Stimulated activated CD4-positive, alpha-beta T cell treated with anti-CD3 and anti-CD28 coated beads, TNF-alpha, amount 100 ng/mL, for 24 hours (primary cell): ENCODE results near the gene ZCCHC24.

Experiments
- DNase-seq, 3 experiments: peaks; one replicate each; pipeline ENCODE4 v3.0.0-alpha.2; 2020; ENCODE audit warnings: low read depth in 3 of 3

The ZCCHC24 gene

DNA sequence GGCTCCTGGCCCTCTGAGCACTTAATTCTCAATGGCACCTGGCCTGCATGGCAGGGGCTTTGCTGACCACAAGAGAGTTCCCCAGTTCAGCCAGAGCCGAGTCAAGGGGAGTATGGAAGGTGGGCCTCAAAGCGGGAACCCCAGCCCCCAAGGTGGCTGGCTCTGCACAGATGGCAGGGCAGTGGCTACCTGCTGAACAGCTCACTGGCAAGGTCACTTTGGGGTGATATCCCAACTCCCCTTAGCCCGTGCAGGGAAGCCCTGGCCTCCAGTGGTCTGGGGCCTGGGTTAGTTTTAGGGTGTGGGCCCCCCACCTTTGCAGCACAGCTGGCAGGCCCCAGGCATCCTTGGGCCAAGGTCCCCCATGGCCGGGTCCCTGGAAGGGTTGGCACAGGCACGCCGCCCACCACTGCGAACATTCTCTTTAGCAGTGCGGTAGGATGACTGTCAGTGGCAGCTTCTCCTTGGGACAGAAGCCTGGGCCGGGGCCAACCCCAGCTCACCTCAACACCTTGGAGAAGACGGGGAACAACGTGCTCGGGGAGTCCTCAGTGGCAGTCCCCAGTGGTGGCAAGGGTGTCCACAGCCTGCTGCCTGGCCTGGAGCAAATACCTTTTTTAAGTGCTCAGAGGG lies 61.3 kb downstream of the ZCCHC24 start:
- DNase-seq, result no peak

DNA sequence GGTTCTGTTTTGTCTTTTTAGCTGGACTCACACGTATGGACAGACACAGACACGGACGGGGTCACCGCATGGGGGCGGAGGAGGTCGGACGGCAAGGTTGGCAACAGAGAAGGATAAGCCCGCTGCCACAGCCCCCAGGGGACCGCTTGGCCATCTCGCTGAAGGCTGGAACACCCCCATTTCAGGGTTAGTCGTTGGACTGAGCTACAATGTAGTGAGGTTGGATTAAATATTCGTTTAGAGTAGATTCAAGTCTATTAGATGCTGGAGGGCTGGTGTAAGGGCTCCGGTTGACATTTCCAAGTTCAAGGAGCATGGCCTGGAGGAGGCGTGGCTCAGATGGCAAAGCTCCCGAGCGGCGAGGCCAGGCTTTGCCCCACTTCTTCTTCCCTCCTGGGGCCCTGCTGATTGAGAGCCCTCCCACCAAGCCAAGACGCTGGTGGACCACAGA lies 62.9 kb downstream of the ZCCHC24 start:
- no peak for DNase-seq

DNA sequence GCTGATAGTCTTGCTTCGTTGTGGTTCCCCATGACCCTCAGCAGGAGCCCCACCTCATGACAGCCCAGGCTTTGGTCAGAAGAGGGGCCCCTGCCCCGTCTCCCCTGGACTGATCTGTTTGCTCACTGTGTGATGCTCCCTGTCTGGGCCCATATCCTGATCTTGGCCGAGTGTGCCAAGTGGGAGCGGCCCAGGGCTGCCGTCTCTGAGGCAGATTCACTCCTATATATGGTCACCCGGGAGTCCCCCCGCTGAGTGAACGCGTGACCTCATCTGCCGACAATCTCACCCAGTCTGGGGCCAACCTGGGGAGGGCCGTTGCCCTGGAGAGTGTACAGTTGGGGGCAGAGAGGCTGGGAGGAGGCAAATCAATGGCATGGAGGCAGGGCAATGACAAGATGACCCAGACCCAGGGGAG lies 63.6 kb downstream of the ZCCHC24 start:
- DNase-seq, result no peak

- no peak for DNase-seq
Measured at GRCh38 chr10:79380946-79381721, 64.3 kb downstream of the ZCCHC24 start.

DNA sequence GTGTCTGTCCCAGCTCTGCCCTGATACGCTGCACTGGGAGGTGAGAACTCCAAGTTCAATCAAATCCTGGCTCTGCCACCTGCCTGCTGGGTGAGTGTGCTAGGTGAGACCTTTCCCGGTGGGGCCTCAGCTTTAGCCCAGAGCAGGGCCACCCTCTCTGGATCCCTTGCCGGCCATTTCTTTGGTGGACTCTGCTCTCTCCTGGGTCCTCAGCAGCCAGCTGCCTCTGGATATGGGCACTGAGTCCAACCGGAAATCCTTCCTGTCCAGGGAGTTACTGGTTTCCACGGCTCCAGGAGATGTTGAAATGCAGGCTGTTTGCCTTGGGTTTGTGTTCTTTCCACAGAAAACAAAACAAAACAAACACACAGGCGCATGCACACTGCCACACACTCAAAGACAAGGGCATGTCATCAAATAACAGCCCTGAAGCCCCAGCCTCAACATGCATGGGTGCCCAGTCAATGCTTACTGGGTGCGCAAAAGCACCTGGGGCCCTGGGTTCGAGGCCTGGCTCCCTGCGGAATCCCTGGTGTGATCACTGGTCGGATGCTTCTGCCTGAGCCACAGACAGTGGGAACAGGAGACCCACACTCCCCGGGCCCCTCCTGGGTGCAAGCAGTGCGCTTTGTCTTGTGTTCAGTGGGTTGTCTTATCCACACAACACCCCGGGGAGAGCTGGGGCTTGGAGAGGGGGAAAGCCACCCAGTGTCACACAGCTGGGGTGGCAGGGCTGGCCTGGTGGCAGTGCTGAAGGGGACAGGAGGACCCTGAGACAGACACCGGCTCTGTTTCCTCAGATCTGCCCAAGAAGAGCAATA lies 65.1 kb downstream of the ZCCHC24 start:
- DNase-seq, result no peak

GRCh38 chr10:79379512-79380124 lies 65.8 kb downstream of the ZCCHC24 start:
- no peak for DNase-seq

GRCh38 chr10:79378647-79379511 lies 66.5 kb downstream of the ZCCHC24 start:
- DNase-seq, result no peak

DNA sequence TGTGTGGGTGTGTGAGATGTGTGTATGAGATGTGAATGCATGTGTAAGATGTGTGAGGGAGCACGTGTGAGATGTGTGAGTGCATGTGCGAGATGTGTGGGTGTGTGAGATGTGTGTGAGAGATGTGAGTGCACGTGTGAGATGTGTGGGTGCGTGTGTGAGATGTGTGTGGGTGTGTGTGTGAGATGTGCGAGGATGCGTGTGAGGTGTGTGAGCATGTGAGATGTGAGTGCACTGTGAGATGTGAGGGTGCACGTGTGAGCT lies 67.1 kb downstream of the ZCCHC24 start:
- no peak for DNase-seq

- DNase-seq, result no peak
Measured at GRCh38 chr10:79377557-79378382, 67.7 kb downstream of the ZCCHC24 start.

DNA sequence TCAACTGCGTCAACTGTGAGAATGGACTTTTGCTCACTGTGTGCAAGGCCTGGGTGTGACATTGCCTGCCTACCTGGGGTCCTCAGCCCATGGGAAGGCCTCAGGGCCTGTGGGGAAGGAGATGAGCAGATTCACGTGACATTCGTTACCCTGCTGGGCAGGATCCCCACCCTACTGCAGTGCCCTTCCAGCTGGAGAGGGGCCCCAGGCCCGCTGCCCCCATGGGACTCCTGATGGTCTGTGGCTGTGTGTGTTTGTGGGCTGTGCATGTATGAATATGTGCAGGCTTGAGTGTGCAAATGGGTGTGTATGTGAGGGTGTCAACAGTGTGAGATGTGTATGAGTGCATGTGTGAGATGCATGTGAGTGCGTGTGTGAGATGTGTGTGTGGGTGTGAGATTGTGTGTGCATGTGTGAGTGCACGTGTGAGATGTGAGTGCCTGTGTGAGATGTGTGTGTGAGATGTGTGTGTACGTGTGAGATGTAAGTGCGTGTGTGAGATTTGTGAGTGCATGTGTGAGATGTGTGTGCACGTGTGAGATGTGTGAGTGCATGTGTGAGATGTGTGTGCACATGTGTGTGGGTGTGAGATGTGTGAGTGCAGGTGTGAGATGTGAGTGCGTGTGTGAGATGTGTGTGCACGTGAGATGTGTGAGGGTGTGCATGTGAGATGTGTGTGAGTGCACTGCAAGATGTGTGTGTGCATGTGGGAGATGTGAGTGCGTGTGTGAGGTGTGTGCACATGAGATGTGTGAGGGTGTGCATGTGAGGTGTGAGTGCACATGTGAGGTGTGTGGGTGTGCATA lies 68.5 kb downstream of the ZCCHC24 start:
- no peak for DNase-seq

DNA sequence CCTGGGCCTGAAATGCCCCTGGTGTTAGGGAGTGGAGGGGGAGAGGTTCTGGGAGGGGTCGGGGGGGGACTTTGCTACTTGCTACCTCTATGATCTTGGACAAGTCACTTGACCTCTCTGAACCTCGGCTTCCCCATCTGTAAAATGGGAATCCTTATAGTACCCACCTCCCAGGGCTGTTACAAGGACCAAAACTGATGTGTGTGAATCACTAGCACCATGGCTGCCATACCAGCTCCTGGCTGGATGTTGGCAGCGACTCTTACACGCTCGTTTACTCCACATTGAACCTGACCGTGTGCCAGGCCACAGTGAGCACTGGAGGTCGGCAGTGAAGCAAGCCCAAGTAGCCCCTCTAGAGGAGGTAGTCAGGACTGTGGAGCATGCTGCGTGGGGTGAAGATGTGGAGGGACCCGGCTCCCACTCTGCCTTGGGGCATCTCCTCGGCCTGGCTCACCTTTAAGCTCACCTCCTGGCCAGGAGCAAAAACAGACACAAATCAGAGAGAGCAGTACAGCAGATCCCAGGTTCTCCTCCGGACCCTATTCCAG lies 69.3 kb downstream of the ZCCHC24 start:
- DNase-seq, result no peak

DNA sequence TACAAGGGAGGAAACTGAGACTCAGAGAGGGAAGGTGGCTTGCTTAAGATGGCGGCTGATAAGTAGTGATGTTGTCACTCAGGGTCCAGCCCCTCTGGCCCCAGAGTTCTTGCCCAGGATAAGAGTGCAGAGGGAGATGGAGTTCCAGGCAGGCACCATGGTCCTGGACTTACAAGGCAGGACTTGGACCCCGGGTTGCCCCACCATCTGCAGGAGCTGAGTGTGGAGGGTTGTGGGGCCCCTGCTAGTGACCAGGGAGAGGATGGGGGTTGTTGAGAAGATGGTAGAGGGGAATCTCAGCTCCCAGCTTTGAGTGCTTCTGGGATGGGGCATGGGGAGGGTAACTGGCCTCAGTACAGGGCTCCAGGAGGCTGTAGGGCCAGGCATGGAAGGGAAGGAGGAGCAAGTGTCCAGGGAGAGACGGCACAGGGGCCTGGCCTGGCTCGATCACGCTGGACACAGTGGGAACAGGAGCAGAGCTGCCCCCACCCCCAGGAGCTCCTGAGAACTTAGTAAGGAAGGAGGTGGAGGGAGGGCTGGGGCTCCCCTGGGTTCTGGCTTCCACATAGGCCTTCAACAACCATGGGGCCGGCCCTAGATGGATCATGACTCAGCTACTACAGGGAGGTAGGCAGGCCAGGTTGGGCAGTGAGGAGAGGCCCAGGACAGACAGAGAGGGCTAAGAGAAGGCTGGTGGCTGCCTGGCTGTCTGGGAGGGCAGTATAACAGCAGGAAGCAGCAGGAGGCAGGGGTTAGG lies 69.9 kb downstream of the ZCCHC24 start:
- DNase-seq, result no peak

- peak; percentile 50 to 72 (median 61) for DNase-seq
Measured at GRCh38 chr10:79374312-79375191, 70.9 kb downstream of the ZCCHC24 start.

GRCh38 chr10:79372871-79373270 lies 72.6 kb downstream of the ZCCHC24 start:
- DNase-seq, result no peak

DNA sequence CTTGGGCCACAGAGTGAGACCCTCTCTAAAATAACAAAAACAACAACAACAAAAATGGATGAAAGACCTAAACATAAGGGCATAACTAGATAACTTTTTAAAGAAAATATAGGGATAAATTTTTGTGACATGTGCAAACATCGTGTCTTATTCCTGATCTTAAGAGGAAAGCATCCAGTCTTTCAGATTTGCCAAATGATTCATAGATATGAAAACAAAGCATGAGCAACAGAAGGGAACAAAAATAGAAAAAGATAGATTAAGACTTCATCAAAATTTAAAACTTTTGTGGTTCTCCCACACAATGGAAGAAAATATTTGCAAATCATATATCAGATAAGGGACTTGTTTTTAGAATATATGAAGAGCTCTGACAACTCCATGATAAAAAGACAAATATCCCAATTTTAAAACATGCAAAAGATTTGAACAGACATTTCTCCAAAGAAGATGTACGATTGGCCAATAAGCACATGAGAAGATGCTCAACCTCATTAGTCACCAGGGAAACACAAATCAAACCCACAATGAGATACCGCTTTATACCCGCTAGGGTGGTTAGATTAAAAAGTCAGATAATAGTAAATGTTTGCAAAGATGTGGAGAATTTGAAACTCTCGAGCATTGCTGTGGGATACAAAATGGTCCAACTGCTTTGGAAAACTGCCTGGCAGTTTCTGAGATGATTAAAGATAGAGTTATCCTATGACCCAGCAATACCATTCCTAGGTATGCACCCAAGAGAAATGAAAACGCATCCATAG lies 77.8 kb downstream of the ZCCHC24 start:
- no peak for DNase-seq

- DNase-seq, result no peak
Measured at GRCh38 chr10:79361726-79362397, 83.6 kb downstream of the ZCCHC24 start.
